ENCODE results near the gene PHF8. TPM values are rescaled to one million over a fixed set of nuclear protein-coding genes. Genes with fewer than 3 reads are reported as not detected.

PHF8 gene
- total RNA-seq (2022; extraction: Qiagen RNA extraction; ENCODE audit: low read depth): 11.3 to 13.0 TPM (median 12.5 TPM) in 5 replicates

DNA sequence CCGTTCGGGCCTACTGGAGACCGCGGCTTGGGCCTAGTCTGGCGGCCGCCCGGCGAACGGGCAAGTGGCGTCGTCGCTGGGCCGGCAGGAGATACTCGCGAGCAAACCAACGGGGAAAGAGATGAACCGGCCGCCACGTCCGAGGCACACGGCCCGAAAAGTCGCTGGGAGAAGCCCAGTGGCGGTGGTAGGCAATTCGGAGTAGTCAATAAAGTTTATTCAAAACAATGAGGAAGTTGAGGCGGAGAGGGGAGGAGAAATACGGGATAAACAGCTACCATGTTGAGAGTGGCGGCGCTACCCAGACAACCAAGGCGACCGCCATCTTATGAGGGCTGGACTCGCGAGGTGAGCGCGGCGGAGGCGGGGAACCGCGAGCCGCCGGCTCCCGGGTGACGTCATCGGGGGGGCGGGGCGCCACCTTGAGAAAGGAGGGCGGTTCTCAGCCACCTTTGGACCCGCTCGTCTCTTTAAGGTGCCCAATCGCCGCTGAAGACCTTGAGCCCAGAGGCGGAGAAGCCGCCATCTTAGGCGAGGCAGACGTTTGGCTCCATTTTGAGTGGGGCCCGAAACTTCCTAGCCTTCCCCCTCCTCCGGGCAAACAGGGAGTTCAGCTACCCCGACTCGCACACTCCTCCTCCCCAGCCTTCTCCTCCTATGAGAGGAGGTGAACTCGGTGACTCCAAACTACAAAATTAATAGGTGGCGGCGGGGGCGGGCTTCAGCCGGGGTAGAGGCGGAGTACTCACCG, at the start of gene PHF8:
TSS of gene PHF8 (minus strand) at position 348 of the 751 bp plus-strand sequence. CDS start 1,745 bp downstream, outside the sequence.

Other genes starting within 250 kb of the PHF8 start
- 3.4 to 5.9 TPM (median 5.0 TPM) in 5 replicates for gene FAM120C, start 138.8 kb upstream of the PHF8 start, total RNA-seq (2022; extraction: Qiagen RNA extraction; ENCODE audit: low read depth)